Measurements from ENCODE around the gene CAMTA1. TPM values are rescaled to one million over a fixed set of nuclear protein-coding genes. Genes with fewer than 3 reads are reported as not detected.

CAMTA1 gene
- polyA plus RNA-seq, 1 of the 3 experiments (the other 2 are of a cell fraction): 63.1 TPM

- no peak for TF ChIP-seq NRF1 (IDR thresholded peaks at IDR 0.05; ENCODE audit: low read depth, low read length)
- TF ChIP-seq YY1 (IDR thresholded peaks at IDR 0.05; ENCODE audit: low read depth): no peak
- TF ChIP-seq MXI1 (IDR thresholded peaks at IDR 0.05; ENCODE audit: low read depth, low read length): no peak
- no peak for TF ChIP-seq TEAD4 (IDR thresholded peaks at IDR 0.05; ENCODE audit: borderline replicate concordance, insufficient read depth)
- TF ChIP-seq RCOR1 (IDR thresholded peaks at IDR 0.05; ENCODE audit: low read length): no peak
- no peak for TF ChIP-seq IRF3 (IDR thresholded peaks at IDR 0.05; ENCODE audit: low read depth, low read length)
- no peak for TF ChIP-seq POLR2AphosphoS5 (IDR thresholded peaks at IDR 0.05; ENCODE audit: low read depth, low read length)
- TF ChIP-seq RFX5 (IDR thresholded peaks at IDR 0.05; ENCODE audit: low read length): no peak
- TF ChIP-seq PBX3 (IDR thresholded peaks at IDR 0.05): no peak
- Histone ChIP-seq H3K9me2 (no peaks in the 10 kb centered on the region), H2AFZ (ENCODE audit: low read depth) (no peak overlapping the region), H3K4me2 (no peak overlapping the region), H3K79me2 (ENCODE audit: insufficient read depth) (no peaks in the 10 kb centered on the region), H3K4me1 (ENCODE audit: control insufficient read depth in 1 of 2, insufficient read depth in 2 of 2, low read depth in 1 of 2, low read length in 1 of 2) (peaks cover 0 to 6% of the 10 kb centered on the region in 2 experiments; a peak in 3 of 4 replicates), H3K9me3 (peaks cover 9% of the 10 kb centered on the region; the same call in 1 of the 2 replicates), H3K36me3 (replicated peaks in 1 of 2; ENCODE audit: control insufficient read depth in 1 of 2, insufficient read depth in 2 of 2, low read length in 1 of 2) (no peaks in the 10 kb centered on the region), H3K4me3 (ENCODE audit: low read depth in 2 of 2, low read length in 1 of 2) (no peak overlapping the region), H3F3A (replicated peaks; ENCODE audit: insufficient read depth) (no peaks in the 10 kb centered on the region), H3K9ac (no peak overlapping the region), H4K20me1 (ENCODE audit: insufficient read depth) (no peaks in the 10 kb centered on the region), H3K27me3 (ENCODE audit: insufficient read depth) (no peaks in the 10 kb centered on the region), H3K27ac (ENCODE audit: low read depth in 2 of 2, low read length in 1 of 2) (no peak overlapping the region)
- WGBS (ENCODE audit: low lambda C conversion rate): 60% methylated on average over 1 of the region's 1 CpG
- no peak for DNase-seq
- ChIA-PET CTCF (interaction anchor here (1.0 kb wide), 1 partner anchor 11 kb away, joined by 3 read pairs; no protein-coding TSS in a partner anchor), POLR2A (no interaction called here)
These were observed 613.7 kb downstream of the CAMTA1 start for GRCh38 chr1:7398982-7399381.

- 74% methylated on average over 1 of the region's 1 CpG for WGBS (ENCODE audit: low lambda C conversion rate)
- H3K9me2 ChIP-seq: no peaks in the 10 kb centered on the region
- H3K27me3 ChIP-seq (ENCODE audit: insufficient read depth): no peaks in the 10 kb centered on the region
- H3K4me3 ChIP-seq (ENCODE audit: low read depth in 2 of 2, low read length in 1 of 2): no peak overlapping the region
- CTCF ChIA-PET: interaction anchor here (1.0 kb wide), 1 partner anchor 10 kb away, joined by 3 read pairs; no protein-coding TSS in a partner anchor
- H2AFZ ChIP-seq (ENCODE audit: low read depth): no peak overlapping the region
- H3K4me2 ChIP-seq: no peak overlapping the region
- POLR2A ChIA-PET: no interaction called here
- H3K9ac ChIP-seq: no peak overlapping the region
- H3K4me1 ChIP-seq (ENCODE audit: control insufficient read depth in 1 of 2, insufficient read depth in 2 of 2, low read depth in 1 of 2, low read length in 1 of 2): peaks cover 0 to 6% of the 10 kb centered on the region in 2 experiments; a peak in 3 of 4 replicates
- TF ChIP-seq ZBTB33 (IDR thresholded peaks at IDR 0.05; ENCODE audit: borderline replicate concordance, low read depth): no peak
- no peak for TF ChIP-seq RXRA (IDR thresholded peaks at IDR 0.05; ENCODE audit: borderline replicate concordance, low read depth)
- no peak for TF ChIP-seq TAF1 (IDR thresholded peaks at IDR 0.05; ENCODE audit: borderline replicate concordance, low read depth, low read length)
- no peak for TF ChIP-seq ELF1 (IDR thresholded peaks at IDR 0.05)
- no peak for TF ChIP-seq RFX5 (IDR thresholded peaks at IDR 0.05; ENCODE audit: low read length)
- TF ChIP-seq USF2 (IDR thresholded peaks at IDR 0.05; ENCODE audit: borderline replicate concordance, low read depth, low read length): no peak
- DNase-seq: no peak
- no peaks in the 10 kb centered on the region for H3F3A ChIP-seq (replicated peaks; ENCODE audit: insufficient read depth)
- H3K36me3 ChIP-seq (replicated peaks in 1 of 2; ENCODE audit: control insufficient read depth in 1 of 2, insufficient read depth in 2 of 2, low read length in 1 of 2): no peaks in the 10 kb centered on the region
- no peak overlapping the region for H3K27ac ChIP-seq (ENCODE audit: low read depth in 2 of 2, low read length in 1 of 2)
- H3K9me3 ChIP-seq: peaks cover 9% of the 10 kb centered on the region; the same call in 1 of the 2 replicates
- H3K79me2 ChIP-seq (ENCODE audit: insufficient read depth): no peaks in the 10 kb centered on the region
- no peaks in the 10 kb centered on the region for H4K20me1 ChIP-seq (ENCODE audit: insufficient read depth)
These were observed 614.4 kb downstream of the CAMTA1 start for GRCh38 chr1:7399514-7400125.
